GM12873 (cell line): ENCODE results near the gene TTC28.

Experiments
- TF ChIP-seq, protein P1 (sequence below): IDR thresholded peaks from 2 replicates; pipeline ENCODE4 v1.5.1; 2012; ENCODE audit warnings: low read depth, mild to moderate bottlenecking, moderate library complexity, low read length, control low read depth; ENCODE audit not compliant: insufficient read depth; ENCODE audit errors: missing control alignments

Gene TTC28

GRCh38 chr22:27993201-27993635 lies 686.4 kb downstream of the TTC28 start:
- TF ChIP-seq, protein P1, sequence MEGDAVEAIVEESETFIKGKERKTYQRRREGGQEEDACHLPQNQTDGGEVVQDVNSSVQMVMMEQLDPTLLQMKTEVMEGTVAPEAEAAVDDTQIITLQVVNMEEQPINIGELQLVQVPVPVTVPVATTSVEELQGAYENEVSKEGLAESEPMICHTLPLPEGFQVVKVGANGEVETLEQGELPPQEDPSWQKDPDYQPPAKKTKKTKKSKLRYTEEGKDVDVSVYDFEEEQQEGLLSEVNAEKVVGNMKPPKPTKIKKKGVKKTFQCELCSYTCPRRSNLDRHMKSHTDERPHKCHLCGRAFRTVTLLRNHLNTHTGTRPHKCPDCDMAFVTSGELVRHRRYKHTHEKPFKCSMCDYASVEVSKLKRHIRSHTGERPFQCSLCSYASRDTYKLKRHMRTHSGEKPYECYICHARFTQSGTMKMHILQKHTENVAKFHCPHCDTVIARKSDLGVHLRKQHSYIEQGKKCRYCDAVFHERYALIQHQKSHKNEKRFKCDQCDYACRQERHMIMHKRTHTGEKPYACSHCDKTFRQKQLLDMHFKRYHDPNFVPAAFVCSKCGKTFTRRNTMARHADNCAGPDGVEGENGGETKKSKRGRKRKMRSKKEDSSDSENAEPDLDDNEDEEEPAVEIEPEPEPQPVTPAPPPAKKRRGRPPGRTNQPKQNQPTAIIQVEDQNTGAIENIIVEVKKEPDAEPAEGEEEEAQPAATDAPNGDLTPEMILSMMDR, result no peak

DNA sequence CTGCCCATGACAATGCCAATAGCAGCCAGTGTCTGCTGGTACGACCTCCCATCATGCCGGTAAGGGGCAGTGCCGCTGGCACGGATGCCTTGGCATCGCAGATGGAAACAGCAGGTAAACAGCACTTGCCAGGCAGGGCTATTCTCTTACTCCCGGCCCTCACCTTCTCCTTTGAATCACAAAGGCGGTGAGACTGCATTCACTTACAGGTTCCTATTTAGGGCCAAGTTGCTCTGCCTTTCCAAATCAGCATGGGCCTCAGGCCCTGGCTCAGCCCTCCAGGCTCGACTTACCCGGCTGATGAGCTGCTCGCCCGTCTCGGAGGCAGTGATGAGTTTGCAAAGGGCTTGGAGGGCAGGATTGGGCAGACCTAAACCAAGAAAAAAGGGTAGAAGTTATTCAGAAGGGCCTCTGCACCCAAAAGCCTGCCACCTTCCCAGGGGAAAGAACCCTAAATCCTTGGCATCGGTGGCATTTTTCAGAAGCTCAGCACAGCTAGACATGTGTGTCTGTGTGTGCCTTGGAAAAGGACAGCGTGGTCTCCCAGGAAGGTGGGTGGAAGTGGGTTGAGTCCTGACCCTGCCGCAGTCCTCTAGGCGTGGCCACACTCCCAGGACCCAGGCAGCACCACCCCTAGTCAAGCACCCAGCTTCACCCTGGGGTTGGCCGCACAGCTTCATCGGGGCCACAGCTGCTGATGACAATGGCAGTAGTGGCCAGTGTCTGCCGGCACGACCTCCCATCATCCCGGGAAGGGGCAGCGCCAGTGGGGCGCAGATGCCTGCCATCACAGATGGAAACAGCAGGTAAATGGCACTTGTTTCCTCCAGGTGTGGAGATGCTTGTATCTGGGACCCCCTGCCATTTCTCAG lies 687.1 kb downstream of the TTC28 start:
- TF ChIP-seq, protein P1, result no peak

DNA sequence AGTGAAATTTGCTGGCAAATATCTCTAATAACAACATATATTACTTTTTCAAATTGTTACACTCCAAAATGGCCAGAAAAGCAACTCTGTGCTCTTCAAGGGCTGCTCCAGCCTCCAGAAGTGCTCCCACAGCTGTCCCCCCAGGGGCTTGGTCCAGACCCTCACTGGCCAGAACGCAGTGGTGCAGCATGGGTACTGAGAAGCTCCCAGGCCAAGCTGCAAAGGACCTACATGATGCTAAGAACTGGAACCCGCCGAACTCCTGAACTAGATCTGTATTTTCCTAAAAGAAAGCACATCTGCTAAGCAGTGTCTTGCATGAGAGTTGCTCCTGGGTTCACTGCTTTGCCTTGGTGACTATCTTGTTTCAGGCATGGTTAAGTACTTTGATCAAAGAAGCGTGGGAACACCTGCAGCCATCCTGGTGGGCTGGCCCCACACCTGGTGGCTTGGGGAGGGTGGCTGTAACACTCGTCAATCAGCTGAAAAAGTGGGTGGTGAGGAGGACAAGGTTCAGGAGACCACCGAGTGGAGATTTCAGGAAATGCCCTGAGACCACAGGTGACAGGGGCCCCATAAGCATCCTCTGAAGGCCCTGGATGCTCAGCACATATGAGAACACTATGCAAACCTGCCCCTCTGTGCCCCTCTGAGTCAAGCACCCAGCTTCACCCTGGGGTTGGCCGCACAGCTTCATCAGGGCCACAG lies 687.9 kb downstream of the TTC28 start:
- TF ChIP-seq, protein P1, result no peak

DNA sequence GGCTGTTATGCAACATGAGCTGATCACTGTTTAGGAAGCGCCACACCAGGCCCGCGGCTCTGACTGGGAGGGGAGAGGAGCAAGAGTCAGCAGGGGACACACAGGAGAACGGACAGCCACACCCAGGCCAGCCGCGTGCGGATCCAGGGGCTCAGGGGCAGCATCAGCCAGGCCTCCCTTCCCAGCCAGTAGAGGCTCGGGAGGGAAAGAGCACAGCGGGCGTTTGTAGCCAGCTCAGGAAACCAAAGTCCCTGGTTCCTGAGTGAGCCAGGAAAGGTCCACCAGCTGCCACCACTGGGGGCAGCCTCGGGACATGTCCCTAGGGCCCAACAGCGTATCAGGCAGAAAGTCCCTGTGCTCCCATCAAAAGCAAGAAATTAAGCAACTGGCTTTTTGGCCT lies 688.8 kb downstream of the TTC28 start:
- TF ChIP-seq, protein P1, result peak; percentile 70

- TF ChIP-seq, protein P1, result no peak
Measured at GRCh38 chr22:27990451-27990840, 689.2 kb downstream of the TTC28 start.

DNA sequence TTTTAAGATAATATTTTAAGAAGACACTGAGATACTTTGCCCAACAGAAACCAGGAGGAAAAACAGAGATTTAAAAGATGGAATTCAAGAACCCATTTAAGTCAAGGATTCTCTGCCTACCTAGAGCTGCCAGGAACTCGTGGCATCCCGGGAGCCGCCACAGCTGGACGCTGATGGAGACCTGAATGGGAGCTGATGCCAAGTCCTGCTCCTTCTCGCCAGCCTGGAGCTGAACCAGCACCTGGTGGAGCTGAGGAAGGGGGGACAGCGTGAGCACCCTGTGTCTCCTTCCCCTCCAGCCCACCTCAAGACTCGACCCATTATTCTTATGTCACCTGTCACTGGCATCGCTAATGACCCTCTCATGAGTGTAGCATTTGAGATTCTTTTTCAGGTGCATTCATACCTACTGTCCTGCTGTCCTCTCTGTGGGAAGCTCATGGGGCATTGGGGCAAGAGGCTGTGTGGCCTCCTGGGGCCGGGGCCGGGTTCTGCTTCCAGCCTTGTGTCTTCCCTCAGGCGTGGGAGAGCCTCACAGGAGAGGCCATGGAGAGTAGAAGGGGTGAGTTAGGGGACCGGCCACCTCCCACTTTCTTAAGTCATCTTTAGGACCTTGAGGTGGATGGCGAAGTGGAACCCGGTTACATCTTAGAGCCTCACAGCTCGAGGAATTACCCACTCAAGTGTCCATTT lies 689.7 kb downstream of the TTC28 start:
- TF ChIP-seq, protein P1, result no peak

- TF ChIP-seq, protein P1, result no peak
Measured at GRCh38 chr22:27988704-27989103, 690.9 kb downstream of the TTC28 start.
